Sciatic nerve (tissue), 2 donors: ENCODE measurements around the gene TFAP2E. TPM values are rescaled to one million over a fixed set of nuclear protein-coding genes. Genes with fewer than 3 reads are reported as not detected.

Source experiments
- ATAC-seq: fragments of 200-7000 bp; cut with Tn5 transposase; one replicate; pipeline ENCODE4 v1.9.1; 2020; ENCODE audit warnings: mild to moderate bottlenecking, moderate library complexity
- DNase-seq: peaks from one replicate; pipeline ENCODE4 v3.0.0-alpha.2; 2020; ENCODE audit warnings: low spot score
- intact Hi-C: fragments of 100-400 bp; cut with DNase I; formaldehyde crosslinking; loops from one replicate; pipeline ENCODE4 v1.14.2; 2022
- total RNA-seq: library from RNA; stranded (reverse); fragmentation: NEBNext Ultra II Directional; extraction: Animal tissue kit (Norgen Biotek cat#: 25700); gene quantifications from one replicate; pipeline ENCODE4 v1.2.1, GENCODE V29; 2021
- donor health status: DM: no; HTN: no; CAD: no.
- donor health status: DM: no; HTN: no; CAD: no.

TFAP2E gene
- total RNA-seq, 1 donor from 2014 or later: 3.4 TPM

GRCh38 chr1:35587736-35588135 lies 14.6 kb downstream of the TFAP2E start:
- intact Hi-C loops: no loop called here
- DNase-seq: no peak
- ATAC-seq: no peak

GRCh38 chr1:35588197-35588910 lies 15.2 kb downstream of the TFAP2E start:
- intact Hi-C loops: no loop called here
- no peak for ATAC-seq
- no peak for DNase-seq

DNA sequence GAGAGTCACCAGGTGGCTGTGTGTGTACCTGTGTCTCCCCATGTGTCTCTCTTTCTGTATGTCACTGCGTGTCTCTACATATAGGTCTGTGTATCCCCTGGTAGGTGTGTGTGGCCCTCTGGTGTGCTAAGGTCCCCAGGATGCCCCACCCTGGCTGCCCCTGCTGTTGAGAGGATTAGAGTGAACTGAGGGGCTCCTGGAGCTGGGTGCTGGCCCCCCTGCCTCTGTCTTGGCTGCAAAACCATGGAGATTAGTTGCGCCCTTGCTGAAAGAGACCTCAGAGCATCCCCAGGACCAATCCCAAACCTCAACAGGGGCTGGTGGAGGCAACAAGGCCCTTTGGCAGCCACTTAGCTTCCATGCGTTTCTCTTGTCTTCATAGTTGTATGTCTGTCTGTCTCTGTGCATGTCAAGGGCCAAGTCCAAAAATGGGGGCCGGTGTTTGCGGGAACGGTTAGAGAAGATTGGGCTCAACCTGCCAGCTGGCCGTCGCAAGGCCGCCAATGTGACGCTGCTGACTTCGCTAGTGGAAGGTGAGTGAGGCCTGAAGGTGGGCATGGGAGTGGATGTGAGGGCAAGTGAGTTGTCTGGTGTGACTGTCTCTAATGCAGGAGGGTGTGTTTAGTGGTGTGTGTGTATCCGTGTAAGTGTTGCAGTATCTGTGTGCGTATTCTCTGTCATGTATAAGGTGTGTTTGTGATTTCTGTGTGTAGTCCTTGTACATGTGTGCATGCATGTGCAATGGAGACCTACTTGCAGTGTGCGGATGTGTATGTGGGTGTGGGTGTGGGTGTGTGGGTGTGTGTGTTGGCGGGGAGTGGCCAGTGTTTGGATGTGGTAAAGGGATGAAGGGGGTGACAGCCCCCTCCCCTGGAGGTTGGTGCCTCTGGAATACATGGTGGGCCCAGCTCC lies 16.7 kb downstream of the TFAP2E start:
- ATAC-seq: no peak

GRCh38 chr1:35590476-35591040 lies 17.4 kb downstream of the TFAP2E start:
- intact Hi-C loops: no loop called here
- DNase-seq (no peak), ATAC-seq (no peak)

More for the DNA sequence above, 16.7 kb downstream of the TFAP2E start:
- DNase-seq: no peak
- intact Hi-C loops: no loop called here

GRCh38 chr1:35591211-35591610 lies 18.1 kb downstream of the TFAP2E start:
- intact Hi-C loops: no loop called here
- DNase-seq (no peak), ATAC-seq (no peak)

DNA sequence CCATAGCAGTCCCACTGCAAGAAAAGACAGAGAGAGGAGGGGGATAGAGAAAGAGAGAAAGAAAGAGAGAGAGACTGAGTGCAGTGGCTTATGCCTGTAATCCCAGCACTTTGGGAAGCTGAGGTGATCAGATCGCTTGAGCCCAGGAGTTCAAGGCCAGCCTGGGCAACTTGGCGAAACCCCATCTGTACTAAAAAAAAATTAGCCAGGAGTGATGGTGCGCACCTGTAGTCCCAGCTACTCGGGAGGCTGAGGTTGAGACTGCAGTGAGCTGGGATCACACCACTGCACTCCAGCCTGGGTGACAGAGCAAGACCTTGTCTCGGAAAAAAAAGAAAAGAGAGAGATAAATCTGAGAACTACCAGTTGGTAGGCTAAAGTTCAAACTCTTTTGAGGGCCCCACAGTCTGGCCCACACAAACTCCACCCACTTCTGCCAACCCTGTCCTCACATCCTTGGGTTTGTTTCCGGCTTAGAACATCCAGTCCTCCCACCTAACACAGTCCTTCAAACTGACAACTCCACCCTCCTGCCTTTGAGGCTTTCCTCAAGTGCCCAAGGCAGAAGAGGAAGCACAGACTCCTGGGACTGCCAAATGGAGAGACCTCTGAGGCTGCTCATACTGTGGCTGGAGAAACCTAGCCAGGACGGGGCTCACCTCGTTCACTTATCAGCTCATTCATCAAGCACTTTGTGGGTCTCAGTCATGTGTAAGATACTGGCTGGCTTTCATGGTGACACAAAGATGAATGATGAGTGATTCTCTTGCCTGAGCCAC lies 20.1 kb downstream of the TFAP2E start:
- ATAC-seq (no peak), DNase-seq (no peak)
- intact Hi-C loops: no loop called here

GRCh38 chr1:35594005-35594760 lies 21.1 kb downstream of the TFAP2E start:
- no peak for ATAC-seq
- DNase-seq: no peak
- intact Hi-C loops: no loop called here

GRCh38 chr1:35595684-35596083 lies 22.6 kb downstream of the TFAP2E start:
- ATAC-seq: no peak
- intact Hi-C loops: no loop called here
- DNase-seq: no peak

- intact Hi-C loops: no loop called here
- DNase-seq (no peak), ATAC-seq (no peak)
These were observed 24.8 kb downstream of the TFAP2E start for GRCh38 chr1:35597870-35598269.

DNA sequence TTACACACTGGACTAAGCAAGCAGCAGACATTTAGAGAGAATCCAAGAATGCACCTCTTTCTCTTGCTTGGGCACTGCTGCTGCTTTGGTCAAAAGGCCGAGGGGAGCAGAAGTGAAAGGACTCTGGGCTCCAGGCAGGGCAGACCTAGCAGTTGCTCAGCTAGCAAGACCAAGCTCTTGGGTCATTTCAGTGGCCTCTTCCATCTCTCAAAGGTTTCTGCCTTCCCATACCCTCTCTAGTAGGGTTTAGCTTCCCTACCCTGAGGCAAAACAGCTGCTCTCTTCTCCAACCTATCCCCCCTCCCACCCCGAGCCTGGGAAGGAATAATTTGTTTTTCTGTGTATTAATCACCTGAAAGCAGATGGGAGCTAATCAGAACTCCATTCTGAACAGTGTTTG lies 25.8 kb downstream of the TFAP2E start:
- intact Hi-C loops: no loop called here
- DNase-seq: no peak
- no peak for ATAC-seq

DNA sequence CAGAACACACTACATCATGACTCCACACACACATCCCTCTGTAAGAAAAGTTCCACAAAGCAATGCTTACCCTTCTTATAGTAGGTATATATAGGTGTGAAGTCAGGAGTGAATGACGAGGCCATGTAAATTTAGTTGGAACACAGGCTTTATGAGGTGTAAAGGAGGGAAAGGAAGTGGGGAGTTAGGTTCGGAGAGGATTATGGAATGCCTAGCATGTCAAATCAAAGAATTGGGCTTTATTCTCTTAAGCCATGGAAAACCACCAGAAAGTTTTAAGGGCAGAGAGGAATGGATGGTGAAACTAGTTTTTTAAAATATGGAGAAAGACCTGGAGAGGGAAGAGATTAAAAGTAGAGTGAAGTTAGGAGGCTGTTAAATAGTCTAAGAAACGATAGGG lies 26.3 kb downstream of the TFAP2E start:
- intact Hi-C loops: no loop called here
- no peak for ATAC-seq
- no peak for DNase-seq

DNA sequence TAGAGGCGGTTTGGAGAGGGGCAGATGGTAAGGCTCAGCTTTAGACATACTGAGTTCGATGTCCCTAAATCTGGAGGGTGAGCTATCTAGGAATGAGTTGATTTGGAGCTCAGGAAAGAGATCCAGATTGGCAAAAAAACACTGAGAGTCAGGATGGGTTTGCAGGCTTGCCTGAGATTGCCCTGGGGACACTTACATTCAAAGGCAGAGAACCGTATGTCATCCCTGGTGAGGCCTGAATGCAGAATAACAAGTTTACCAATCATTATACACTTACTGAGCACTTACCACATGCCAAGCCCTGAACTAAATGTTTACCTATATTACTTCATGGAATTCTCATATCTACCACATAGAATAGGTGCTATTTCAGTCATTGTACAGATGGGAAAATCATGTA lies 27.5 kb downstream of the TFAP2E start:
- DNase-seq (no peak), ATAC-seq (no peak)
- intact Hi-C loops: no loop called here

GRCh38 chr1:35603468-35603867 lies 30.4 kb downstream of the TFAP2E start:
- ATAC-seq: peak; percentile 50

DNA sequence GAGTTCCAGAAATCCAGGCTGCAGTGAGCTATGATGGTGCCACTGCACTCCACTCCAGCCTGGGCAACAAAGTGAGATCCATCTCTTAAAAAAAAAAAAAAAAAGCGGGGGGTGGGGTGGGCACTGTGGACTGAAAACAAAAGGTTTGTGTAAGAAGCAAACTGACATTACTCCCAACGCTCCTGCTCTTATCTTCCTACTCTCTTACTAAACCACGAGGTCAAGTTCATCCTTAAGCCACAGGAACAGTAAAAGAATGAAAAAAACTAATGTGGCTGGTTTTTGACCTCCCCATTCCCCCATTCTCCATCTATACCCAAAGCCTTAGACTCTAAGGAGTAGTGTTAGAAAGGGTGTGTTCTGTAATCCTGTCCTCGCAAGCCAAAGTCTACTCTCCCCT lies 30.8 kb downstream of the TFAP2E start:
- DNase-seq (no peak), ATAC-seq (no peak)
- intact Hi-C loops: no loop called here

More at GRCh38 chr1:35603468-35603867, 30.4 kb downstream of the TFAP2E start:
- intact Hi-C loops: no loop called here
- no peak for DNase-seq

DNA sequence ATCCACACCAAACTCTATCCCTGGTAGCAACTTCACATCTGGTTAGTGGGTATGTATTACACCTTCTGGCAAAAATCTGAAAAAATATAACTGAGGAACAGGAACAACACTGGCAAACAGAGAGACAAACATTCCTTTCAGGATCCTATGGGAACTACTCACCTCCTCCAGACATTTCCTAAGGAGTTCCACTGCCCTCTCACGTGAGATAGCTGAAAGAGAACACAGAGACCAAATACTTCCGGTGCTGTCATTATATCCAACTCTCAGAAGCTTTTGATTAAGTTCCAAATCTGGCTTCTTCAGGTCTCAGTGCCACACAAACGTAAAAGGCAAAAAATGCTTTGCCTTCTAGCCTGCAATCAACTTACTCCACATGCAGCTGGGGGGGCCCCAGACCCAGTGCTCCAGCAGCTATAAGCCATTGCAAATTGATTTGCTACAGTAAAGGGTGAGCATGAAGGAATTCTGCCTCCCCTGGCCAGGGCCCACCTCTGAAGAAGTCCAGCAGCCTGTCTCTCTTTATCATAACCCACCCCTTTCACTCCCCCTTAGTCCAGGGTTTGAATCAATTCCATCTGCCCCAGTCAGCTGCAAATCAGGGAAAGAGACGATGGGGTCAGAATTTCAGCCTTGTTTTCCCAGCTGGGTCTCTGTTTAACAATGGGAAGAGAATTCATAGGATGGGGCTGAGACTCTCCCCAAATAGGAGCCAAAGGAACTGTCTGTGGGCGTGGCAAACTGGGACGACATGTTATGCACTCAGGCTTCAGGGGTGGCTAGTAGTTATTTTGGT lies 32.2 kb downstream of the TFAP2E start:
- intact Hi-C loops: no loop called here
- no peak for ATAC-seq
- DNase-seq: no peak

GRCh38 chr1:35605867-35606182 lies 32.7 kb downstream of the TFAP2E start:
- DNase-seq (no peak), ATAC-seq (no peak)
- intact Hi-C loops: no loop called here

GRCh38 chr1:35611655-35612054 lies 38.5 kb downstream of the TFAP2E start:
- intact Hi-C loops: no loop called here
- DNase-seq: no peak
- no peak for ATAC-seq

DNA sequence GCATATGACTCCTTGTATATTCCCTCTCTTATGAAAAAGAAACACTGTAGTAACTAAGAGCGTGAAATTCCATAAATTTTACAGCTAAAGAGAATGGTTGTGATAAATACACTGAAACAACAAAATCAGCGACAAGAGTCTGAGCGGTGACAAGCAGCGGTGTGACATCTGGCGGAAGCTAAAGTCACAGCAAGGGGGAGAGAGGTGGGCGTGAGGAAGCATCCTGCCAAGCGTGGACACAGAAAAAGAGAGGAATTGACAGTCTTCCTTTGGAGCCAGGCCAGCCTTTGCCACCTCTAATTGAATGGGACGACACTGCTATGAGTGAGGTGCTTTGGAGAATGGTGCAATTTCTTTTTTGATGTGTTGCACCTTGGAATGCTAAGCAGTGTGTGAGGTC lies 42.3 kb downstream of the TFAP2E start:
- ATAC-seq (no peak), DNase-seq (no peak)
- intact Hi-C loops: no loop called here
